ENCODE data around the gene APP.

Gene APP

GRCh38 chr21:26060335-26061115 is 110.0 kb downstream of the APP start (continued):
- TF ChIP-seq TOX (CRISPR knock-in tag; IDR thresholded peaks at IDR 0.05; ENCODE audit: borderline replicate concordance) (no peak), ISL1 (CRISPR knock-in tag; IDR thresholded peaks at IDR 0.05) (no peak)

GRCh38 chr21:26057477-26058170 is 112.9 kb downstream of the APP start:
- TF ChIP-seq CSDC2 (CRISPR knock-in tag; IDR thresholded peaks at IDR 0.05) (no peak), ZFP30 (CRISPR knock-in tag; IDR thresholded peaks at IDR 0.05) (no peak), ZC3H10 (CRISPR knock-in tag; IDR thresholded peaks at IDR 0.05) (no peak), ARNTL (CRISPR knock-in tag; IDR thresholded peaks at IDR 0.05; ENCODE audit: borderline replicate concordance, low read depth) (no peak), TCF4 (CRISPR knock-in tag; IDR thresholded peaks at IDR 0.05; ENCODE audit: borderline replicate concordance) (no peak), PATZ1 (CRISPR knock-in tag; IDR thresholded peaks at IDR 0.05; ENCODE audit: borderline replicate concordance) (no peak), ZNF70 (CRISPR knock-in tag; IDR thresholded peaks at IDR 0.05) (no peak), ZFP3 (CRISPR knock-in tag; IDR thresholded peaks at IDR 0.05) (no peak), SNAI2 (CRISPR knock-in tag; IDR thresholded peaks at IDR 0.05) (no peak), TSHZ2 (CRISPR knock-in tag; IDR thresholded peaks at IDR 0.05) (no peak), GLIS3 (CRISPR knock-in tag; IDR thresholded peaks at IDR 0.05) (no peak), ISL1 (CRISPR knock-in tag; IDR thresholded peaks at IDR 0.05) (no peak), BACH2 (CRISPR knock-in tag; IDR thresholded peaks at IDR 0.05; ENCODE audit: borderline replicate concordance) (no peak)
- ATAC-seq, result no peak

GRCh38 chr21:26055841-26056264 is 114.7 kb downstream of the APP start:
- ATAC-seq, result no peak; the same call in 2 of the 3 replicates
- no peak for TF ChIP-seq TOX (CRISPR knock-in tag; IDR thresholded peaks at IDR 0.05; ENCODE audit: borderline replicate concordance)
- TF ChIP-seq RARB (CRISPR knock-in tag; IDR thresholded peaks at IDR 0.05), result no peak
- TF ChIP-seq ZC3H10 (CRISPR knock-in tag; IDR thresholded peaks at IDR 0.05), result no peak
- no peak for TF ChIP-seq ARNTL (CRISPR knock-in tag; IDR thresholded peaks at IDR 0.05; ENCODE audit: borderline replicate concordance, low read depth)
- TF ChIP-seq PPARA (CRISPR knock-in tag; IDR thresholded peaks at IDR 0.05; ENCODE audit: borderline replicate concordance), result no peak
- no peak for TF ChIP-seq ZNF565 (CRISPR knock-in tag; conservative IDR thresholded peaks at IDR 0.05; ENCODE audit: low read depth)
- TF ChIP-seq TCF4 (CRISPR knock-in tag; IDR thresholded peaks at IDR 0.05; ENCODE audit: borderline replicate concordance), result no peak
- no peak for TF ChIP-seq ESRRG (CRISPR knock-in tag; IDR thresholded peaks at IDR 0.05)
- no peak for TF ChIP-seq SNAI2 (CRISPR knock-in tag; IDR thresholded peaks at IDR 0.05)

GRCh38 chr21:26055010-26055409 is 115.6 kb downstream of the APP start:
- no peak for ATAC-seq
- TF ChIP-seq ESRRG (CRISPR knock-in tag; IDR thresholded peaks at IDR 0.05) (no peak), ZNF8 (CRISPR knock-in tag; IDR thresholded peaks at IDR 0.05) (no peak), TSHZ2 (CRISPR knock-in tag; IDR thresholded peaks at IDR 0.05) (no peak), CREB5 (CRISPR knock-in tag; IDR thresholded peaks at IDR 0.05; ENCODE audit: low read depth) (no peak), POU6F1 (CRISPR knock-in tag; IDR thresholded peaks at IDR 0.05; ENCODE audit: borderline replicate concordance, low read depth) (no peak), CSRNP3 (CRISPR knock-in tag; IDR thresholded peaks at IDR 0.05) (no peak), ZFP30 (CRISPR knock-in tag; IDR thresholded peaks at IDR 0.05) (no peak), GLIS3 (CRISPR knock-in tag; IDR thresholded peaks at IDR 0.05) (no peak), OSR1 (CRISPR knock-in tag; IDR thresholded peaks at IDR 0.05) (no peak), ZC3H10 (CRISPR knock-in tag; IDR thresholded peaks at IDR 0.05) (no peak), ARNTL (CRISPR knock-in tag; IDR thresholded peaks at IDR 0.05; ENCODE audit: borderline replicate concordance, low read depth) (no peak)
